Neural cell (in vitro differentiated cells): ENCODE results near the gene FCMR.

ENCODE experiments used
- EP300 ChIP-seq: fragments of 450-650 bp; conservative IDR thresholded peaks from 2 replicates; pipeline ENCODE4 v1.6.1; 2014; ENCODE audit warnings: antibody characterized with exemption, mild to moderate bottlenecking, moderate library complexity; ENCODE audit not compliant: poor library complexity, severe bottlenecking
- EZH2 ChIP-seq: fragments of 200-600, 300-800 bp; shearing (Covaris generic), sonication (generic); IDR thresholded peaks from 2 replicates; pipeline ENCODE4 v1.6.1; 2014; ENCODE audit warnings: antibody characterized with exemption, low read length, borderline replicate concordance, mild to moderate bottlenecking; ENCODE audit not compliant: insufficient read depth, poor library complexity, severe bottlenecking
- MXI1 ChIP-seq: fragments of 450-650 bp; conservative IDR thresholded peaks from 2 replicates; pipeline ENCODE4 v1.6.1; 2014; ENCODE audit warnings: antibody characterized with exemption, mild to moderate bottlenecking; ENCODE audit not compliant: poor library complexity, severe bottlenecking
- POLR2AphosphoS5 ChIP-seq: IDR thresholded peaks from 2 replicates; pipeline ENCODE4 v1.6.1; 2012
- RAD21 ChIP-seq: fragments of 450-650 bp; conservative IDR thresholded peaks from 2 replicates; pipeline ENCODE4 v1.6.1; 2014; ENCODE audit warnings: antibody characterized with exemption, mild to moderate bottlenecking, moderate library complexity
- SMC3 ChIP-seq: fragments of 450-650 bp; conservative IDR thresholded peaks from 2 replicates; pipeline ENCODE4 v1.6.1; 2014; ENCODE audit warnings: antibody characterized with exemption, mild to moderate bottlenecking, moderate library complexity; ENCODE audit not compliant: poor library complexity
- TAF1 ChIP-seq: IDR thresholded peaks from 2 replicates; pipeline ENCODE4 v1.6.1; 2012; ENCODE audit warnings: low read depth
- TF ChIP-seq, protein P1 (sequence below): IDR thresholded peaks from 2 replicates; pipeline ENCODE4 v1.6.1; 2012; ENCODE audit warnings: borderline replicate concordance
- TF ChIP-seq, protein P2 (sequence below): fragments of 450-650 bp; IDR thresholded peaks from 2 replicates; pipeline ENCODE4 v1.5.1; 2014; ENCODE audit warnings: antibody characterized with exemption, mild to moderate bottlenecking, moderate library complexity; ENCODE audit not compliant: poor library complexity, severe bottlenecking

- TF ChIP-seq, protein P1, sequence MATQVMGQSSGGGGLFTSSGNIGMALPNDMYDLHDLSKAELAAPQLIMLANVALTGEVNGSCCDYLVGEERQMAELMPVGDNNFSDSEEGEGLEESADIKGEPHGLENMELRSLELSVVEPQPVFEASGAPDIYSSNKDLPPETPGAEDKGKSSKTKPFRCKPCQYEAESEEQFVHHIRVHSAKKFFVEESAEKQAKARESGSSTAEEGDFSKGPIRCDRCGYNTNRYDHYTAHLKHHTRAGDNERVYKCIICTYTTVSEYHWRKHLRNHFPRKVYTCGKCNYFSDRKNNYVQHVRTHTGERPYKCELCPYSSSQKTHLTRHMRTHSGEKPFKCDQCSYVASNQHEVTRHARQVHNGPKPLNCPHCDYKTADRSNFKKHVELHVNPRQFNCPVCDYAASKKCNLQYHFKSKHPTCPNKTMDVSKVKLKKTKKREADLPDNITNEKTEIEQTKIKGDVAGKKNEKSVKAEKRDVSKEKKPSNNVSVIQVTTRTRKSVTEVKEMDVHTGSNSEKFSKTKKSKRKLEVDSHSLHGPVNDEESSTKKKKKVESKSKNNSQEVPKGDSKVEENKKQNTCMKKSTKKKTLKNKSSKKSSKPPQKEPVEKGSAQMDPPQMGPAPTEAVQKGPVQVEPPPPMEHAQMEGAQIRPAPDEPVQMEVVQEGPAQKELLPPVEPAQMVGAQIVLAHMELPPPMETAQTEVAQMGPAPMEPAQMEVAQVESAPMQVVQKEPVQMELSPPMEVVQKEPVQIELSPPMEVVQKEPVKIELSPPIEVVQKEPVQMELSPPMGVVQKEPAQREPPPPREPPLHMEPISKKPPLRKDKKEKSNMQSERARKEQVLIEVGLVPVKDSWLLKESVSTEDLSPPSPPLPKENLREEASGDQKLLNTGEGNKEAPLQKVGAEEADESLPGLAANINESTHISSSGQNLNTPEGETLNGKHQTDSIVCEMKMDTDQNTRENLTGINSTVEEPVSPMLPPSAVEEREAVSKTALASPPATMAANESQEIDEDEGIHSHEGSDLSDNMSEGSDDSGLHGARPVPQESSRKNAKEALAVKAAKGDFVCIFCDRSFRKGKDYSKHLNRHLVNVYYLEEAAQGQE, result no peak
- TF ChIP-seq, protein P2, sequence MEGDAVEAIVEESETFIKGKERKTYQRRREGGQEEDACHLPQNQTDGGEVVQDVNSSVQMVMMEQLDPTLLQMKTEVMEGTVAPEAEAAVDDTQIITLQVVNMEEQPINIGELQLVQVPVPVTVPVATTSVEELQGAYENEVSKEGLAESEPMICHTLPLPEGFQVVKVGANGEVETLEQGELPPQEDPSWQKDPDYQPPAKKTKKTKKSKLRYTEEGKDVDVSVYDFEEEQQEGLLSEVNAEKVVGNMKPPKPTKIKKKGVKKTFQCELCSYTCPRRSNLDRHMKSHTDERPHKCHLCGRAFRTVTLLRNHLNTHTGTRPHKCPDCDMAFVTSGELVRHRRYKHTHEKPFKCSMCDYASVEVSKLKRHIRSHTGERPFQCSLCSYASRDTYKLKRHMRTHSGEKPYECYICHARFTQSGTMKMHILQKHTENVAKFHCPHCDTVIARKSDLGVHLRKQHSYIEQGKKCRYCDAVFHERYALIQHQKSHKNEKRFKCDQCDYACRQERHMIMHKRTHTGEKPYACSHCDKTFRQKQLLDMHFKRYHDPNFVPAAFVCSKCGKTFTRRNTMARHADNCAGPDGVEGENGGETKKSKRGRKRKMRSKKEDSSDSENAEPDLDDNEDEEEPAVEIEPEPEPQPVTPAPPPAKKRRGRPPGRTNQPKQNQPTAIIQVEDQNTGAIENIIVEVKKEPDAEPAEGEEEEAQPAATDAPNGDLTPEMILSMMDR, result no peak
- TF ChIP-seq EZH2, result no peak
- TF ChIP-seq POLR2AphosphoS5, result no peak
- TF ChIP-seq RAD21, result no peak
- TF ChIP-seq EP300, result no peak
- no peak for TF ChIP-seq SMC3
- TF ChIP-seq MXI1, result no peak
- TF ChIP-seq TAF1, result no peak
Measured at GRCh38 chr1:206971029-206971655, 49.4 kb upstream of the FCMR start.
